Measurements from ENCODE around the gene PPP6R2. TPM values are rescaled to one million over a fixed set of nuclear protein-coding genes. Genes with fewer than 3 reads are reported as not detected.
"Not testable (repeated sequence)": the region's sequence is repeated elsewhere in the genome, so short reads cannot be mapped to it uniquely, and the experiment has no call there.

PPP6R2 gene
- polyA plus RNA-seq, 6 donors from 2014 or later: 11.9 to 28.1 (median 16.2) TPM

- H3K27me3 Mint-ChIP-seq: no peaks in the 10 kb centered on the region
- H3K4me1 Mint-ChIP-seq: peaks cover 21 to 38% (median 24%) of the 10 kb centered on the region in 3 donors
- peaks cover 0 to 2% (median 0%) of the 10 kb centered on the region in 7 donors for H3K9me3 Mint-ChIP-seq
- peak overlapping the region in 3 of 6 donors; percentile 1 to 95 (median 86) for H3K27ac Mint-ChIP-seq
- H3K4me3 Mint-ChIP-seq: no peak overlapping the region
- DNase-seq (no peak), ATAC-seq (ENCODE audit: low read depth in 2 of 2) (no peak)
- peaks cover 5 to 9% of the 10 kb centered on the region in 2 donors for H3K36me3 Mint-ChIP-seq
Measured at GRCh38 chr22:50357222-50357621, 14.1 kb downstream of the PPP6R2 start.

GRCh38 chr22:50357756-50358155, 14.6 kb downstream of the PPP6R2 start:
- H3K36me3 Mint-ChIP-seq: peaks cover 5 to 9% of the 10 kb centered on the region in 2 donors

GRCh38 chr22:50360578-50360977, 17.5 kb downstream of the PPP6R2 start:
- Mint-ChIP-seq H3K4me3 (no peak overlapping the region), H3K27ac (no peak overlapping the region), H3K27me3 (no peaks in the 10 kb centered on the region), H3K9me3 (peaks cover 0 to 2% (median 0%) of the 10 kb centered on the region in 7 donors), H3K36me3 (peaks cover 5 to 9% of the 10 kb centered on the region in 2 donors), H3K4me1 (peaks cover 23 to 43% (median 34%) of the 10 kb centered on the region in 3 donors)
- DNase-seq (no peak), ATAC-seq (ENCODE audit: low read depth in 2 of 2) (no peak)

More at GRCh38 chr22:50357756-50358155, 14.6 kb downstream of the PPP6R2 start:
- DNase-seq: no peak
- ATAC-seq (ENCODE audit: low read depth in 2 of 2): no peak
- peaks cover 24 to 39% (median 26%) of the 10 kb centered on the region in 3 donors for H3K4me1 Mint-ChIP-seq
- H3K4me3 Mint-ChIP-seq: no peak overlapping the region
- H3K27ac Mint-ChIP-seq: peak overlapping the region in 1 of 6 donors; percentile 40
- H3K9me3 Mint-ChIP-seq: peaks cover 0 to 2% (median 0%) of the 10 kb centered on the region in 7 donors
- H3K27me3 Mint-ChIP-seq: no peaks in the 10 kb centered on the region

- no peak for ATAC-seq (ENCODE audit: low read depth in 2 of 2)
- H3K9me3 Mint-ChIP-seq: peaks cover 0 to 2% (median 0%) of the 10 kb centered on the region in 7 donors
- DNase-seq: no peak
- H3K4me3 Mint-ChIP-seq: no peak overlapping the region
- no peaks in the 10 kb centered on the region for H3K27me3 Mint-ChIP-seq
- peaks cover 23 to 43% (median 39%) of the 10 kb centered on the region in 3 donors for H3K4me1 Mint-ChIP-seq
- peak overlapping the region in 1 of 6 donors; percentile 69 for H3K27ac Mint-ChIP-seq
- H3K36me3 Mint-ChIP-seq: peaks cover 5 to 9% of the 10 kb centered on the region in 2 donors
Measured at GRCh38 chr22:50361222-50361621, 18.1 kb downstream of the PPP6R2 start.

GRCh38 chr22:50361688-50362087, 18.6 kb downstream of the PPP6R2 start:
- H3K4me1 Mint-ChIP-seq: peaks cover 25 to 48% (median 44%) of the 10 kb centered on the region in 3 donors
- H3K27me3 Mint-ChIP-seq: no peaks in the 10 kb centered on the region
- H3K9me3 Mint-ChIP-seq: peaks cover 0 to 2% (median 0%) of the 10 kb centered on the region in 7 donors
- DNase-seq (no peak), ATAC-seq (ENCODE audit: low read depth in 2 of 2) (no peak)
- peak overlapping the region in 1 of 8 donors; percentile 72 for H3K4me3 Mint-ChIP-seq
- H3K27ac Mint-ChIP-seq: peak overlapping the region in 1 of 6 donors; percentile 27
- peaks cover 7 to 9% of the 10 kb centered on the region in 2 donors for H3K36me3 Mint-ChIP-seq

GRCh38 chr22:50363166-50363802, 20.2 kb downstream of the PPP6R2 start:
- Mint-ChIP-seq H3K4me3 (peak overlapping the region in 1 of 8 donors; percentile 69), H3K9me3 (peaks cover 0 to 2% (median 0%) of the 10 kb centered on the region in 7 donors), H3K27me3 (no peaks in the 10 kb centered on the region), H3K36me3 (peaks cover 9 to 11% of the 10 kb centered on the region in 2 donors), H3K4me1 (peaks cover 32 to 45% (median 42%) of the 10 kb centered on the region in 3 donors), H3K27ac (no peak overlapping the region)
- ATAC-seq (ENCODE audit: low read depth in 2 of 2) (no peak), DNase-seq (no peak)

GRCh38 chr22:50363803-50364194, 20.7 kb downstream of the PPP6R2 start:
- DNase-seq; H3K9me3 Mint-ChIP-seq; H3K27me3 Mint-ChIP-seq; ATAC-seq (ENCODE audit: low read depth in 2 of 2); H3K4me3 Mint-ChIP-seq: not testable (repeated sequence)
- Mint-ChIP-seq H3K27ac (peak overlapping the region in 1 of 6 donors; percentile 49), H3K36me3 (peaks cover 9 to 11% of the 10 kb centered on the region in 2 donors), H3K4me1 (peaks cover 28 to 42% (median 40%) of the 10 kb centered on the region in 3 donors)

- H3K4me3 Mint-ChIP-seq: no peak overlapping the region
- ATAC-seq (ENCODE audit: low read depth in 2 of 2) (no peak), DNase-seq (no peak)
- H3K4me1 Mint-ChIP-seq: peaks cover 15 to 23% (median 17%) of the 10 kb centered on the region in 3 donors
- H3K36me3 Mint-ChIP-seq: peaks cover 0 to 6% of the 10 kb centered on the region in 2 donors
- H3K27me3 Mint-ChIP-seq: no peaks in the 10 kb centered on the region
- H3K27ac Mint-ChIP-seq: peak overlapping the region in 3 of 6 donors; percentile 31 to 93 (median 39)
- H3K9me3 Mint-ChIP-seq: no peaks in the 10 kb centered on the region
Measured at GRCh38 chr22:50367778-50368500, 24.8 kb downstream of the PPP6R2 start.

GRCh38 chr22:50371101-50371648, 28.0 kb downstream of the PPP6R2 start:
- DNase-seq (no peak), ATAC-seq (ENCODE audit: low read depth in 2 of 2) (no peak)
- Mint-ChIP-seq H3K4me1 (peaks cover 12 to 20% (median 16%) of the 10 kb centered on the region in 3 donors), H3K4me3 (no peak overlapping the region), H3K27me3 (no peaks in the 10 kb centered on the region), H3K36me3 (peaks cover 0 to 6% of the 10 kb centered on the region in 2 donors), H3K9me3 (no peaks in the 10 kb centered on the region), H3K27ac (peak overlapping the region in 1 of 6 donors; percentile 27)

- Mint-ChIP-seq H3K27ac (peak overlapping the region in 5 of 6 donors; percentile 9 to 93 (median 76)), H3K27me3 (no peaks in the 10 kb centered on the region), H3K36me3 (peaks cover 0 to 7% of the 10 kb centered on the region in 2 donors), H3K4me3 (peak overlapping the region in 5 of 8 donors; percentile 36 to 72 (median 69)), H3K9me3 (no peaks in the 10 kb centered on the region), H3K4me1 (peaks cover 8 to 27% (median 8%) of the 10 kb centered on the region in 3 donors)
- DNase-seq (peak; percentile 37), ATAC-seq (ENCODE audit: low read depth in 2 of 2) (peak; percentile 86 to 90)
Measured at GRCh38 chr22:50376085-50376651, 33.0 kb downstream of the PPP6R2 start.

GRCh38 chr22:50381021-50381555, 38.0 kb downstream of the PPP6R2 start:
- not testable (repeated sequence) for H3K36me3 Mint-ChIP-seq; DNase-seq; H3K9me3 Mint-ChIP-seq; H3K27me3 Mint-ChIP-seq; H3K4me3 Mint-ChIP-seq; ATAC-seq (ENCODE audit: low read depth in 2 of 2)
- H3K4me1 Mint-ChIP-seq: peaks cover 13 to 30% (median 20%) of the 10 kb centered on the region in 3 donors
- peak overlapping the region in 3 of 6 donors; percentile 68 to 94 (median 88) for H3K27ac Mint-ChIP-seq

GRCh38 chr22:50396751-50397370, 53.7 kb downstream of the PPP6R2 start:
- peak overlapping the region; percentile 38 to 84 (median 74) for H3K27ac Mint-ChIP-seq
- ATAC-seq (ENCODE audit: low read depth in 2 of 2) (no peak), DNase-seq (no peak)
- no peaks in the 10 kb centered on the region for H3K9me3 Mint-ChIP-seq
- H3K27me3 Mint-ChIP-seq: no peaks in the 10 kb centered on the region
- peak overlapping the region in 1 of 8 donors; percentile 32 for H3K4me3 Mint-ChIP-seq
- peaks cover 35 to 39% (median 37%) of the 10 kb centered on the region in 3 donors for H3K4me1 Mint-ChIP-seq
- peaks cover 4 to 15% of the 10 kb centered on the region in 2 donors for H3K36me3 Mint-ChIP-seq
